PC-3 (cell line): ENCODE data around the gene MID2. TPM values are rescaled to one million over a fixed set of nuclear protein-coding genes. Genes with fewer than 3 reads are reported as not detected.

Experiments used
- ATAC-seq: fragments of 200-7000 bp; cut with Tn5 transposase; 2 replicates; pipeline ENCODE4 v1.9.1; 2020; ENCODE audit warnings: mild to moderate bottlenecking, moderate library complexity
- BruUV-seq: library from RNA; stranded (reverse); fragments of 400-500 nt; replicated peaks from 2 replicates; lab custom pipeline; 2021; lab: Mats Ljungman, UMichigan
- CTCF ChIA-PET: fragments of 300-600 bp; sonication (Branson Sonifier 250); formaldehyde crosslinking; loops from one replicate; lab custom pipeline; 2022; ENCODE audit warnings: antibody characterized with exemption; lab: Charles Lee
- POLR2A ChIA-PET: fragments of 300-600 bp; sonication (Branson Sonifier 250); formaldehyde crosslinking; loops from one replicate; lab custom pipeline; 2022; ENCODE audit warnings: antibody characterized with exemption; ENCODE audit not compliant: unreplicated experiment; lab: Charles Lee
- DNase-seq: peaks from one replicate; pipeline ENCODE4 v3.0.0-alpha.2; 2015
- H2AFZ ChIP-seq: fragments of 300-600 bp; sonication (generic); 2 replicates; pipeline ENCODE4 v1.6.0; 2016; ENCODE audit warnings: antibody characterized with exemption, low read length
- H3F3A ChIP-seq: fragments of 300-600 bp; sonication (generic); one replicate; pipeline ENCODE4 v1.6.0; 2017; ENCODE audit warnings: antibody characterized with exemption, low read length, control low read depth, mild to moderate bottlenecking; ENCODE audit not compliant: unreplicated experiment
- H3K27ac ChIP-seq: fragments of 300-600 bp; sonication (generic); 2 replicates; pipeline ENCODE4 v1.5.1; 2016; ENCODE audit warnings: mild to moderate bottlenecking, low read length
- H3K27me3 ChIP-seq: fragments of 300-600 bp; sonication (generic); 2 replicates; pipeline ENCODE4 v1.6.1; 2016; ENCODE audit warnings: low read length, mixed read lengths
- H3K36me3 ChIP-seq: fragments of 300-600 bp; sonication (generic); 2 replicates; pipeline ENCODE4 v1.6.1; 2016; ENCODE audit warnings: low read depth, mixed run types, low read length, mixed read lengths
- H3K4me1 ChIP-seq: fragments of 300-600 bp; sonication (generic); 2 replicates; pipeline ENCODE4 v1.5.1; 2016; ENCODE audit warnings: low read length; ENCODE audit not compliant: insufficient read depth
- H3K4me2 ChIP-seq: fragments of 300-600 bp; sonication (generic); 2 replicates; pipeline ENCODE4 v1.6.0; 2016; ENCODE audit warnings: low read length
- H3K4me3 ChIP-seq: fragments of 300-600 bp; sonication (generic); 2 replicates; pipeline ENCODE4 v1.5.1; 2016; ENCODE audit warnings: mild to moderate bottlenecking, low read length, mixed read lengths
- H3K79me2 ChIP-seq: fragments of 300-600 bp; sonication (generic); 2 replicates; pipeline ENCODE4 v1.6.1; 2017; ENCODE audit warnings: low read length, mixed read lengths
- H3K9ac ChIP-seq: fragments of 300-600 bp; sonication (generic); 2 replicates; pipeline ENCODE4 v1.6.0; 2016; ENCODE audit warnings: mild to moderate bottlenecking, low read length
- H3K9me2 ChIP-seq: fragments of 300-600 bp; sonication (generic); replicated peaks from 2 replicates; pipeline ENCODE4 v1.6.1; 2016; ENCODE audit warnings: mixed run types, low read length, mixed read lengths
- H3K9me3 ChIP-seq: fragments of 300-600 bp; sonication (generic); 2 replicates; pipeline ENCODE4 v1.6.1; 2016; ENCODE audit warnings: low read length, mixed read lengths
- H4K20me1 ChIP-seq: fragments of 300-600 bp; sonication (generic); 2 replicates; pipeline ENCODE4 v1.6.1; 2016; ENCODE audit warnings: low read length, mixed read lengths
- CTCF ChIP-seq: fragments of 300-600 bp; sonication (generic); conservative IDR thresholded peaks from 2 replicates; pipeline ENCODE4 v1.5.1; 2017; ENCODE audit warnings: antibody characterized with exemption, low read depth, mild to moderate bottlenecking, low read length
- EZH2 ChIP-seq: fragments of 300-600 bp; sonication (generic); IDR thresholded peaks from one replicate; pipeline ENCODE4 v1.6.1; 2017; ENCODE audit warnings: antibody characterized with exemption, mild to moderate bottlenecking, low read length; ENCODE audit not compliant: unreplicated experiment
- EZH2phosphoT487 ChIP-seq: fragments of 300-600 bp; sonication (generic); IDR thresholded peaks from 2 replicates; pipeline ENCODE4 v1.6.1; 2018; ENCODE audit warnings: mild to moderate bottlenecking, antibody characterized with exemption, low read length, borderline replicate concordance
- intact Hi-C: fragments of 100-400 bp; cut with micrococcal nuclease; formaldehyde crosslinking; loops from 2 replicates; pipeline ENCODE4 v1.9.0; 2023
- total RNA-seq: library from RNA; depleted of rRNA; stranded (reverse); fragments of >200 nt; gene quantifications from 2 replicates; pipeline ENCODE4 v1.2.3, GENCODE V29; 2014

The MID2 gene
- total RNA-seq, 1 experiment from 2014 or later = 19.2 TPM

GRCh38 chrX:107777536-107777832 is 48.2 kb upstream of the MID2 start, which contains the start of gene NCBP2L:
Gene NCBP2L (plus strand): TSS chrX:107777733. CDS start chrX:107794221, 16,488 bp downstream.
- ChIA-PET POLR2A (no interaction called here), CTCF (interaction anchor here (0.6 to 3.0 kb wide), 9 partner anchors 45 to 454 kb away, joined by 3 to 27 read pairs (median 3); no protein-coding TSS in a partner anchor)
- Histone ChIP-seq H3K4me2 (peak within 1 kb of the TSS; percentile 95), H3F3A (no peaks in the 10 kb centered on the region), H3K9me3 (no peaks in the 10 kb centered on the region), H3K9ac (no peak within 1 kb of the TSS), H3K36me3 (no peaks in the 10 kb centered on the region), H2AFZ (peak within 1 kb of the TSS; percentile 84), H3K27me3 (no peaks in the 10 kb centered on the region), H3K4me3 (peak within 1 kb of the TSS; percentile 77), H3K79me2 (no peaks in the 10 kb centered on the region), H4K20me1 (no peaks in the 10 kb centered on the region), H3K9me2 (no peaks in the 10 kb centered on the region), H3K27ac (no peak within 1 kb of the TSS), H3K4me1 (peaks cover 10% of the 10 kb centered on the region)
- TF ChIP-seq EZH2 = no peak
- no peak for TF ChIP-seq EZH2phosphoT487
- no peak for TF ChIP-seq CTCF
- no TSS peak for BruUV-seq
- ATAC-seq = no peak
- intact Hi-C loops = loop anchor here (1.0 to 5.0 kb wide), 6 partner anchors 104 to 750 kb away; no protein-coding TSS in a partner anchor
- no peak for DNase-seq

GRCh38 chrX:107780525-107780924 is 45.1 kb upstream of the MID2 start:
- Histone ChIP-seq H3K9me3 (no peaks in the 10 kb centered on the region), H3F3A (no peaks in the 10 kb centered on the region), H2AFZ (no peak overlapping the region), H3K9ac (no peak overlapping the region), H3K4me2 (no peak overlapping the region), H3K9me2 (no peaks in the 10 kb centered on the region), H3K79me2 (no peaks in the 10 kb centered on the region), H4K20me1 (no peaks in the 10 kb centered on the region), H3K27ac (no peak overlapping the region), H3K27me3 (no peaks in the 10 kb centered on the region), H3K36me3 (no peaks in the 10 kb centered on the region), H3K4me1 (peaks cover 5% of the 10 kb centered on the region), H3K4me3 (no peak overlapping the region)
- CTCF ChIA-PET = no interaction called here
- intact Hi-C loops = no loop called here
- DNase-seq = peak; percentile 6
- BruUV-seq = no TSS peak
- no peak for ATAC-seq
- POLR2A ChIA-PET = no interaction called here
- TF ChIP-seq EZH2phosphoT487 (no peak), CTCF (no peak), EZH2 (no peak)

- no peak overlapping the region for H3K4me3 ChIP-seq
- H4K20me1 ChIP-seq = no peaks in the 10 kb centered on the region
- BruUV-seq = no TSS peak
- 0 out of 2 replicates have a peak, but pooled peaks cover under 1% of the 10 kb centered on the region for H3K27me3 ChIP-seq
- H3K36me3 ChIP-seq = no peaks in the 10 kb centered on the region
- H3K9me3 ChIP-seq = no peaks in the 10 kb centered on the region
- ChIA-PET POLR2A (no interaction called here), CTCF (no interaction called here)
- H3K9me2 ChIP-seq = no peaks in the 10 kb centered on the region
- H3K4me2 ChIP-seq = no peak overlapping the region
- H3K79me2 ChIP-seq = no peaks in the 10 kb centered on the region
- no peaks in the 10 kb centered on the region for H3K4me1 ChIP-seq
- DNase-seq (no peak), ATAC-seq (no peak)
- intact Hi-C loops = no loop called here
- H2AFZ ChIP-seq = no peak overlapping the region
- no peak overlapping the region for H3K9ac ChIP-seq
- no peak overlapping the region for H3K27ac ChIP-seq
- no peaks in the 10 kb centered on the region for H3F3A ChIP-seq
- TF ChIP-seq EZH2phosphoT487 (no peak), EZH2 (no peak), CTCF (no peak)
Observed at GRCh38 chrX:107787827-107788226, 37.8 kb upstream of the MID2 start.
